ENCODE data around the gene CSNK1D.

The CSNK1D gene

GRCh38 chr17:82273327-82274133 is at the start of gene CSNK1D:
Gene CSNK1D (minus strand): TSS chr17:82273700. CDS start chr17:82273381, 319 bp downstream.
- in situ Hi-C loops (cut with MboI; ENCODE audit: low pct_unique_long_range_greater_than_20kb, low sequenced_read_pairs), result no loop called here
- DNase-seq, result peak; percentile 88

GRCh38 chr17:82322526-82323453 is 49.3 kb upstream of the CSNK1D start:
- no peak for DNase-seq
- in situ Hi-C loops (cut with MboI; ENCODE audit: low pct_unique_long_range_greater_than_20kb, low sequenced_read_pairs), result no loop called here

GRCh38 chr17:82321947-82322466 is 48.5 kb upstream of the CSNK1D start:
- in situ Hi-C loops (cut with MboI; ENCODE audit: low pct_unique_long_range_greater_than_20kb, low sequenced_read_pairs), result no loop called here
- no peak for DNase-seq

- in situ Hi-C loops (cut with MboI; ENCODE audit: low pct_unique_long_range_greater_than_20kb, low sequenced_read_pairs), result no loop called here
- DNase-seq, result no peak
Observed at GRCh38 chr17:82320956-82321927, 47.7 kb upstream of the CSNK1D start.

- in situ Hi-C loops (cut with MboI; ENCODE audit: low pct_unique_long_range_greater_than_20kb, low sequenced_read_pairs), result no loop called here
- DNase-seq, result no peak
Observed at GRCh38 chr17:82320140-82320840, 46.8 kb upstream of the CSNK1D start.

- in situ Hi-C loops (cut with MboI; ENCODE audit: low pct_unique_long_range_greater_than_20kb, low sequenced_read_pairs), result no loop called here
- no peak for DNase-seq
Observed at GRCh38 chr17:82319619-82320062, 46.1 kb upstream of the CSNK1D start.

GRCh38 chr17:82318772-82319606 is 45.5 kb upstream of the CSNK1D start:
- in situ Hi-C loops (cut with MboI; ENCODE audit: low pct_unique_long_range_greater_than_20kb, low sequenced_read_pairs), result no loop called here
- DNase-seq, result no peak

GRCh38 chr17:82318169-82318498 is 44.6 kb upstream of the CSNK1D start:
- DNase-seq, result no peak
- in situ Hi-C loops (cut with MboI; ENCODE audit: low pct_unique_long_range_greater_than_20kb, low sequenced_read_pairs), result no loop called here

- in situ Hi-C loops (cut with MboI; ENCODE audit: low pct_unique_long_range_greater_than_20kb, low sequenced_read_pairs), result no loop called here
- no peak for DNase-seq
Observed at GRCh38 chr17:82317394-82318168, 44.1 kb upstream of the CSNK1D start, which contains the start of gene CD7. Gene CD7 (minus strand): TSS chr17:82317608. CDS start chr17:82317495, 113 bp downstream.

GRCh38 chr17:82316651-82317393 is 43.3 kb upstream of the CSNK1D start:
- no peak for DNase-seq
- in situ Hi-C loops (cut with MboI; ENCODE audit: low pct_unique_long_range_greater_than_20kb, low sequenced_read_pairs), result no loop called here

GRCh38 chr17:82315703-82316358 is 42.3 kb upstream of the CSNK1D start:
- no peak for DNase-seq

GRCh38 chr17:82314727-82315605 is 41.5 kb upstream of the CSNK1D start:
- no peak for DNase-seq
- in situ Hi-C loops (cut with MboI; ENCODE audit: low pct_unique_long_range_greater_than_20kb, low sequenced_read_pairs), result no loop called here

More at GRCh38 chr17:82315703-82316358, 42.3 kb upstream of the CSNK1D start:
- in situ Hi-C loops (cut with MboI; ENCODE audit: low pct_unique_long_range_greater_than_20kb, low sequenced_read_pairs), result no loop called here

GRCh38 chr17:82314012-82314726 is 40.7 kb upstream of the CSNK1D start:
- in situ Hi-C loops (cut with MboI; ENCODE audit: low pct_unique_long_range_greater_than_20kb, low sequenced_read_pairs), result no loop called here

More at GRCh38 chr17:82314012-82314726, 40.7 kb upstream of the CSNK1D start:
- DNase-seq, result no peak
